HG02759 (cell line): ENCODE results near the gene DENND11.

Source experiments
- ATAC-seq: cut with Tn5 transposase; IDR thresholded peaks from one replicate; pipeline ENCODE4 v1.9.1; 2021; ENCODE audit warnings: mild to moderate bottlenecking, moderate library complexity; ENCODE audit not compliant: unreplicated experiment

The DENND11 gene

GRCh38 chr7:141685285-141686023, 16.5 kb downstream of the DENND11 start:
- ATAC-seq = no peak

DNA sequence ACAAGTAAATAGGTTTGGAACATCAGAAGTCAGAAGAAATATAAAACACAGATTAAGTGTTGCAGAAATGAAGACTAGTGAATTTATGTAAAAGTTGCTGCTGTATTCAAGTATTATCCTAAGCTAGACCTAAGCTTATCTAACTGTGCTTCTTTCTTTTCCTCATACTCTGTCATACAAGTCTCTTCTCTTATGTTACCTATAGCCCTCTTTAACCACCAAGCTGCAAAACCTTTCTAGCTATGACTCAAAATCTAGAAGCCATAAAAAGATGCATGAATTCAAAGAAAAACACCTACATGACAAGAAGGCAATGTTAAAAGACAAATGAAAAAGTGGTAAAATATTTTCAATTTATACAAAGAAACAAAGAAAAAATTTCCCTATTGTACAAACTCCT, 23.0 kb downstream of the DENND11 start:
- peak; percentile 63 for ATAC-seq

DNA sequence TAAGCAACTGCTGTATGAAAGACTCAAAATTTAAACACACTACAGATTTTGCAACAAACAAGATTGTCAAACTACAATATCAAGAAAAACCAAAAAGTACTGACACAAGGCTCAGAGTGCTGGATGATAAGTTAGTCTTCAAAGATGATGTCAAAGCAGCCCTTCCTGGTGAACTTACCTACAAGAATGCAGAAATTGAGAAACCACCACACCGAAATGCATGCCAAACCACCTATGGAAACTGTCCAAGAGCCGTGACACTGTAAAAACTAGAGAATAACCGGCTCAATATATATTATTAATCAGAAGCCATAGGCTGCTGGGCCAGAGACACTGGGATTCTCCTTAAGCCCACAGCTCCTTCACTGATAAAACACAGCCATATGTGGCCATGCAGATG, 25.3 kb downstream of the DENND11 start:
- no peak for ATAC-seq

- ATAC-seq = no peak
These were observed 26.3 kb downstream of the DENND11 start for GRCh38 chr7:141675436-141676215.

GRCh38 chr7:141674702-141675101, 27.3 kb downstream of the DENND11 start:
- ATAC-seq = no peak

DNA sequence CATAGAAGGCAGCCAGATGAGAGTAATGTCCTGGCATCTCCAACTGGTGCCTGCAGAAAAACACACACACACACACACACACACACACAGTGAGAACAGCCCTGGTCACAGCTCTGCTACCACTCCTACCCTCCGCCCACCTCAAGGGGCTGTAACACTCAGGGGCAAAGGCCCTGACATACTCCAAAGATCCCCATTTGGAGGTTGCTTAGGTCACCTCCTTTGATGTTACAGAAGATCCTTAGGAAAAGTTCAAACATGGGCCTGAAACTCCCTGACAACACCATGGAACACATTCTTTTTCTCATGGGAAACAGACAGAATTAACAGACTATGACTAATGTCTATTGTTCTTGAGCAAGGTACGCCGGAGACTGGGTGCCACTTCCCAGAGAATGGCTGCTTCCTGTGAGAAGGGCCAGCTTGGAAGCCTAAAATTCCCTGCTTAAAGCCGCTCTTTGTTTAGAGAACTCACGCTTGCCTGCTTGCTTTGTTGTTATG, 27.7 kb downstream of the DENND11 start:
- no peak for ATAC-seq

- no peak for ATAC-seq
These were observed 28.6 kb downstream of the DENND11 start for GRCh38 chr7:141673346-141673745.

- ATAC-seq = no peak
These were observed 30.1 kb downstream of the DENND11 start for GRCh38 chr7:141671705-141672496.

DNA sequence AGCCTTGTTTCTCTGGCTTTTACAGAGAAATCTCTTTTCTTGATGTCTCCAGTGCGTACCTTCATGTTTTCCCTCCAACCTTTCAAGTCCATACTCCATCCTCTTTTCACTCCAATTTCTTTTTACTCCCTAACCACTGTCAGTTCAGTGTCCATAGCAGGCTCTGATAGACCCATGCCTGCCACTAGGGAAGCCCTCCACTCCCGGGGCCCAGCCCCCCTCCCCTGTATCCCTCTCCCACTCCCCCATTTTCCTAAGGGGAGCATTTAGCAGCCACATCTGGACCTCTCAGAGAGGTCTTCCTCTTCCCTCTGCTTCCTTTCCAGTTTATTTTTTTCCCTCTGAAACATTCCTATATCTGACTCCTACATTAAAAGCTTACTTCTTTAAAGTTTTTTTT, 33.1 kb downstream of the DENND11 start:
- ATAC-seq = no peak

DNA sequence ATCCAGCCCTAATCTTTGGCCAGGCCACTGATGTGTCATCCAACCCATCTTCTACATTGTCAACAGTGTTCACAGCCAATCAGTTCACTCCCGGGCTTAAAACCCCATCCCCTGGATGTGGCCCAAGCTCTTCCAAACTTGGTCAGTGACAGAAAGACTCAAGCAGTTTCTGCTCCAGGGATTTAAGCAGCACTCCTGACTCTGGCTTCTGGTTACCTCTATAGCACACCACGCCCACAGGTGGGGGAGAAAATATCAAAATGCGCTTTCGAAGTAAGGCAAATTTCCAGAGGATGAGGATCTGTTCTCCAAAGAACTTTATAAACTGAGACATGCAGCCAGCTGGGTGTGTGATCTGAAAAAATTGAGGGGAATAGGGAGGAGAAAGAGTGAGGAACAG, 35.9 kb downstream of the DENND11 start:
- ATAC-seq = no peak

DNA sequence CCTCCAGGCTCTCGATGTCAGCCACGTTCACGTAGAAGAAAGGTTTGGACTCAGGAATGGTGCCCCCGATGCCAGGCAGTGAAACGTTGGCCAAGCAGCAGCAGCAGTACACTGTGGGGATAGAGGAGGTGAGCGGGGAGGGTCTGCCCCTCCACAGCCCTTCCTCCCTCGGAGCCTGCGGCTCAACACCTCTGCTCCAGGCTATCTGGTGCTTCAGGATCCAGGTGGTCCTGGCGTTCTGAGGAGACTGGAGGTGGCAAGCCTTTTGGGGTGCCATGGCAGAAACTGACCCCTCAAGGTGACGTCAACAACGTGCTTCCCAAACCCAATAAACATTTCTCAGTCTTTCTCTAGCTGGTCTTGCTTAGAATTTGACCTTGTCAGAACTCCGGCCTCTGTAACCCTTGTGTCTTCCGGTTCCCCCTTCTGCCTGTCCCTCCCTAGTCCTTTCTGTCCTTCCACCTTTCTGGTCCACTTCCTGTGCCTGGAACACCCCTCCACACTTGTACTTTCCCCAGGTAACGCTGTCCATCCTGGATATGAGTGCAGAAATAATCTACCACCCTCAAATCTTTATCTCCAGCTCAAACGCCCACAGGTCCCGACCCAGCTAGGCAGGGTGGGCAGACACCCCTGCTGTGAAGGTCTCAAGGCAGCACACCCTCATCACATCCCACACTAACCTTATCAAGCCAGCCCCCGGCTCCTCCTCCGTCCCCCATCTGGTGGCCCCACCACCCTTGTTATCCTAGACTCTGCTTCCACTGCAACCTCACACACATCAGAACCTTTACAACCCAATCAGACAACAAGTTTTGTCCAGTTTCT, 36.5 kb downstream of the DENND11 start:
- no peak for ATAC-seq

- no peak for ATAC-seq
These were observed 37.5 kb downstream of the DENND11 start for GRCh38 chr7:141664450-141664849.

GRCh38 chr7:141663081-141663849, 38.7 kb downstream of the DENND11 start:
- ATAC-seq = no peak

GRCh38 chr7:141660259-141660658, 41.7 kb downstream of the DENND11 start:
- no peak for ATAC-seq

DNA sequence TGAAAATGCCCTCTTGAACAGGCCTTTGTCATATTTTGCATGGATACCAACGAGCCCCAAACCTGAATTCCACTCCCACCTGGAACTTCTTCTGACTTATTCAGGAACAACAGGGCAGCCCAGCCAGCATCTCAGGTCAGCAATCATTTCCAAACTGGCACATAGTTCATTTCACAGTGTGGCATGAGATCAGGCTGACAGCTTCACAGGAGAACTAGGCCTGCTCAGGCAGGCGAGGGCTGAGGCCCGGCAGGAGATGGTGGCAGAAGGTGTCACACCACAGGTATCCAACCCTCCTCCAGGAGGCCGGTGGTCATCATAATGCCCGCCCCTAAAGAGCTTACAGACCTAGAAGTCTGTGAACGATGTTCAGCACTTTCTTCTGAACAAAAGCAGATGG, 42.5 kb downstream of the DENND11 start:
- no peak for ATAC-seq

GRCh38 chr7:141654551-141654950, 47.4 kb downstream of the DENND11 start:
- ATAC-seq = peak; percentile 84

DNA sequence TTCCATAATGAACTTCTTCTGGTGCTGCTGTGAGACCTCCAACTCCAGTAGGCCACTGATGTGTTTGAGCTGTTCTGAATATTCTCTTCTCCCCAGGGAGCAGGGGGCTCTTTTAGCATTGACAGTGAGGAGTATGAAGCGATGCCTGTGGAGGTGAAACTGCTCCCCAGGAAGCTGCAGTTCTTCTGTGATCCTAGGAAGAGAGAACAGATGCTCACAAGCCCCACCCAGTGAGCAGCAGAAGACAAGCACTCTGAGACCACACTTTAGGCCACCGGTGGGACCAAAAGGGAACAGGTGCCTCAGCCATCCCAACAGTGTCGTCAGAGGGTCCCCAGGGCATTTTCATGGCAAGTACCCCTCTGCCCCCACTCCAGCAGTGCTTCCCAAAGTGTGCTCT, 49.3 kb downstream of the DENND11 start:
- no peak for ATAC-seq
